ENCODE results near the gene SLC16A3.
A peak's percentile ranks its signal among the peaks of the same experiment; 100 is the strongest.

- TF ChIP-seq POLR2A (IDR thresholded peaks at IDR 0.05): peak in 1 of 2 donors; percentile 74
- TF ChIP-seq CTCF (IDR thresholded peaks at IDR 0.05): peak in 3 of 6 experiments; percentile 16 to 37 (median 28)
Observed at GRCh38 chr17:82212331-82213250, 16.3 kb upstream of the SLC16A3 start, which contains the start of gene CCDC57.
